Effector memory CD4-positive, alpha-beta T cell (primary cell): Measurements from ENCODE around the gene CATSPER3.

Experiments used
- DNase-seq, 3 donors: peaks; one replicate each; pipeline ENCODE4 v3.0.0-alpha.2; 2020
- H3K27ac ChIP-seq: 2 replicates; pipeline ENCODE4 v1.7.0; 2013; ENCODE audit warnings: mild to moderate bottlenecking, low read length, moderate library complexity; ENCODE audit not compliant: insufficient read depth, poor library complexity, severe bottlenecking
- H3K27me3 ChIP-seq: replicated peaks from 2 replicates; pipeline ENCODE4 v1.7.0; 2013; ENCODE audit warnings: mild to moderate bottlenecking, low read length; ENCODE audit not compliant: insufficient read depth, control insufficient read depth, poor library complexity, severe bottlenecking
- H3K36me3 ChIP-seq: 2 replicates; pipeline ENCODE4 v1.7.0; 2013; ENCODE audit warnings: mild to moderate bottlenecking, low read length, moderate library complexity; ENCODE audit not compliant: control insufficient read depth, insufficient read depth
- H3K4me1 ChIP-seq: 2 replicates; pipeline ENCODE4 v1.7.0; 2013; ENCODE audit warnings: low read length, mild to moderate bottlenecking; ENCODE audit not compliant: control insufficient read depth, insufficient read depth, poor library complexity, severe bottlenecking
- H3K4me3 ChIP-seq: 2 replicates; pipeline ENCODE4 v1.7.0; 2013; ENCODE audit warnings: low read length, low read depth, mild to moderate bottlenecking; ENCODE audit not compliant: insufficient read depth, poor library complexity, severe bottlenecking
- H3K9me3 ChIP-seq: 2 replicates; pipeline ENCODE4 v1.7.0; 2013; ENCODE audit warnings: mild to moderate bottlenecking, low read length, moderate library complexity; ENCODE audit not compliant: control insufficient read depth

The CATSPER3 gene

DNA sequence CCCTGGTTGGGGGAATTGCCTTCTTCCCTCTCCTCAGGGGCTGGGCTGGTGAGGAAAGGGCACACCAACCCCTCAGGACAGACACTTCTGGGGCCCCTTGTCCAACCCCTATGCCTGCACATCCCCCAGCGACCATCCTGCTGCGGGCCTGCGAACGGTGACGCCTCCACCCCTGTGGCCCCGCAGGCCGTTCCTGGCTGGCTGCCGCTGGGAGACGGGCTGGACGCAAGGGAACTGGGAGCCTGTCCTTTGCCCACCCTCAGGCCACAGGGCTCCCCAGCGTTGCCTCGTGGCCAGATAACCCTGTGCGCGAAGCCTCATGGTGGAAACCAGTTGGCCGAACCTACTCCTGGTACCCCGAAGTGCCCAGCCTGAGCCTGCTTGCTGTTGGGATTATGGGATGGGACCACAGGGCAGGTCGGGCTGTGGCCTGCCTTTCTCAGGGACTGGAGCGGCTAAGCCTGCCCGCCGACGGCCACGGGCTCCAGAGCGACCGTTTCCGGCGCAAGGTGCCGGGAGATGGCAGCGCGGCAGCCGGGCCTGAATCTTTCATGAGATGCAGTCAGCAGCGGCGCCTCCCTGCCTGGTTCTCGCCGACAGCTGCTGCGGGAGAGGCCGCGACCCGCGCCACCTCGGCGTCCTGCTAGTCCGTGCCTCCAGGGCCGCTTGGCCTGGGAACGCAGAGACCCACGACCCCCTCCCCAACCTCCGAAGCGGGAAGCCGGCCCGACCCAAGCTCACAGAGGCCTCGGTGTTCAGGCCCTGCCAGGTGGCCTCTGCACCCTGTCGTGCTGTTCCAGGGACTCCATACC, 72.8 kb downstream of the CATSPER3 start:
- H3K9me3 ChIP-seq = no peaks in the 10 kb centered on the region
- H3K27me3 ChIP-seq = peaks cover 40% of the 10 kb centered on the region
- no peaks in the 10 kb centered on the region for H3K36me3 ChIP-seq
- no peak overlapping the region for H3K27ac ChIP-seq
- no peak overlapping the region for H3K4me3 ChIP-seq
- DNase-seq = no peak
- H3K4me1 ChIP-seq = peaks cover 15% of the 10 kb centered on the region

- peaks cover 40% of the 10 kb centered on the region for H3K27me3 ChIP-seq
- no peaks in the 10 kb centered on the region for H3K9me3 ChIP-seq
- no peaks in the 10 kb centered on the region for H3K36me3 ChIP-seq
- H3K4me3 ChIP-seq = no peak overlapping the region
- DNase-seq = no peak
- H3K27ac ChIP-seq = no peak overlapping the region
- H3K4me1 ChIP-seq = peaks cover 15% of the 10 kb centered on the region
These were observed 73.5 kb downstream of the CATSPER3 start for GRCh38 chr5:135041145-135041587.

GRCh38 chr5:135041726-135042125, 74.0 kb downstream of the CATSPER3 start:
- Histone ChIP-seq H3K4me1 (peaks cover 15% of the 10 kb centered on the region), H3K4me3 (no peak overlapping the region), H3K36me3 (no peaks in the 10 kb centered on the region), H3K9me3 (no peaks in the 10 kb centered on the region), H3K27ac (no peak overlapping the region), H3K27me3 (peaks cover 40% of the 10 kb centered on the region)
- DNase-seq = no peak

DNA sequence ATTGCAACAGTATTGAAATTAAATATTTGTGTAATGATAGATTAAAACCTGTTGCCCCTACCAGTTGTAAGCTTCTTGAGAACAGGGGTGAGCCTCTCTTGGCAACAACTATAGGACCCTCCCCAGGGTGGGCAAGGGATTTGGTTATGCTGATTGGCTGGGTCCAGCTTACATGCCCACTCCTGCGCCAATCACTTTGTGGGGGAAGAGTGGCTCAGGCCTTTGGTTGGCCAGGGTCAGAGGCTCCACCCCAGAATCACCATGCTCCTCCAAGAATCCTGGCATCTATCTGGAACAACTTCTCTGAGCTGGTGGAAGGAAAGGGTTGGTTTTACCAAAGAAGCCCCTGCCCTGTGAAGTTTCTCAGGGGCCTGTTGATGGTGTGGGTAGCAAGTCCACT, 74.9 kb downstream of the CATSPER3 start:
- H3K9me3 ChIP-seq = no peaks in the 10 kb centered on the region
- no peak overlapping the region for H3K4me3 ChIP-seq
- DNase-seq = no peak
- peaks cover 35% of the 10 kb centered on the region for H3K27me3 ChIP-seq
- H3K36me3 ChIP-seq = no peaks in the 10 kb centered on the region
- H3K27ac ChIP-seq = no peak overlapping the region
- H3K4me1 ChIP-seq = peaks cover 15% of the 10 kb centered on the region

DNA sequence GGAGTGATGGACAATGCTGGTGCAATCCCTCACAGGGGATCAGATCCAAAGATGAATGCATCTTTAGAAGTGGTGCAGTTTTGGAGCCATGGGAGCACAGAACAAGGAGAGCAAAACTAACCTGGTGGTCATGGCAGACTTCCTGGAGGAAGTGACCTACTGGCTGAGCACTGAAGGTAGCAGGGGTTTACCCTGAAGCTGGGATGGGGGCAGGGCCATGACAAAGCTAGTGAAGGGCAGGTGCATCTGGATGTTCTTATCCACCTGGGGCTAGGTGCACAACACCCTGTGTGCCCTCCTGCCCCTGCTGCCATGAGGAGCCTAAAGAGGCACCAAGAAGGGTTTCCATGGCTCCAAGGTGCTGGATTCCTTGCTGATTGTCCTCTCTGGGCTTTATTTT, 77.8 kb downstream of the CATSPER3 start:
- Histone ChIP-seq H3K27ac (no peak overlapping the region), H3K4me3 (no peak overlapping the region), H3K27me3 (peaks cover 11% of the 10 kb centered on the region), H3K36me3 (no peaks in the 10 kb centered on the region), H3K9me3 (no peaks in the 10 kb centered on the region), H3K4me1 (peaks cover 2% of the 10 kb centered on the region)
- DNase-seq = no peak

- DNase-seq = no peak
- H3K4me3 ChIP-seq = no peak overlapping the region
- H3K9me3 ChIP-seq = no peaks in the 10 kb centered on the region
- no peaks in the 10 kb centered on the region for H3K27me3 ChIP-seq
- H3K36me3 ChIP-seq = no peaks in the 10 kb centered on the region
- no peak overlapping the region for H3K27ac ChIP-seq
- no peaks in the 10 kb centered on the region for H3K4me1 ChIP-seq
These were observed 79.1 kb downstream of the CATSPER3 start for GRCh38 chr5:135046661-135047346.

GRCh38 chr5:135047347-135047695, 79.6 kb downstream of the CATSPER3 start:
- no peak for DNase-seq
- Histone ChIP-seq H3K27ac (no peak overlapping the region), H3K4me3 (no peak overlapping the region), H3K36me3 (no peaks in the 10 kb centered on the region), H3K27me3 (no peaks in the 10 kb centered on the region), H3K4me1 (no peaks in the 10 kb centered on the region), H3K9me3 (no peaks in the 10 kb centered on the region)

GRCh38 chr5:135048286-135048685, 80.6 kb downstream of the CATSPER3 start:
- DNase-seq = no peak
- no peaks in the 10 kb centered on the region for H3K36me3 ChIP-seq
- no peaks in the 10 kb centered on the region for H3K4me1 ChIP-seq
- H3K27ac ChIP-seq = no peak overlapping the region
- no peak overlapping the region for H3K4me3 ChIP-seq
- no peaks in the 10 kb centered on the region for H3K9me3 ChIP-seq
- H3K27me3 ChIP-seq = no peaks in the 10 kb centered on the region

- Histone ChIP-seq H3K4me3 (no peak overlapping the region), H3K27me3 (no peaks in the 10 kb centered on the region), H3K9me3 (no peaks in the 10 kb centered on the region), H3K27ac (no peak overlapping the region), H3K36me3 (no peaks in the 10 kb centered on the region), H3K4me1 (no peaks in the 10 kb centered on the region)
- DNase-seq = no peak
These were observed 81.2 kb downstream of the CATSPER3 start for GRCh38 chr5:135048930-135049329.

GRCh38 chr5:135050244-135050767, 82.6 kb downstream of the CATSPER3 start:
- Histone ChIP-seq H3K4me3 (no peak overlapping the region), H3K4me1 (no peaks in the 10 kb centered on the region), H3K27me3 (no peaks in the 10 kb centered on the region), H3K27ac (no peak overlapping the region), H3K9me3 (no peaks in the 10 kb centered on the region), H3K36me3 (no peaks in the 10 kb centered on the region)
- no peak for DNase-seq
